Endothelial cell of umbilical vein (primary cell): Measurements from ENCODE around the gene CRLF1. TPM values are rescaled to one million over a fixed set of nuclear protein-coding genes. Genes with fewer than 3 reads are reported as not detected.

Experiments
- BruUV-seq: library from RNA; stranded (reverse); fragments of 400-500 nt; replicated peaks from 2 replicates; lab custom pipeline; 2021; lab: Mats Ljungman, UMichigan
- CTCF ChIA-PET: fragments of 300-600, 350-600 bp; sonication (Branson Sonifier 250); formaldehyde crosslinking; loops from one replicate; lab custom pipeline; 2021; ENCODE audit warnings: antibody characterized with exemption, inconsistent platforms; lab: Charles Lee
- POLR2A ChIA-PET: fragments of 300-600, 350-600 bp; sonication (Branson Sonifier 250); formaldehyde crosslinking; loops from one replicate; lab custom pipeline; 2021; ENCODE audit warnings: antibody characterized with exemption, inconsistent platforms; lab: Charles Lee
- DNase-seq: peaks from one replicate; pipeline ENCODE4 v3.0.0-alpha.2; 2011; ENCODE audit warnings: low read depth, low spot score
- FAIRE-seq: peaks from 2 replicates; lab custom pipeline; 2011; peaks lifted over from hg19 to GRCh38; lab: Jason Lieb, UNC
- H2AFZ ChIP-seq: 2 replicates; pipeline ENCODE4 v1.6.0; 2012; ENCODE audit warnings: low read depth, low read length, control low read depth, inconsistent platforms
- H3K27ac ChIP-seq: 2 replicates; pipeline ENCODE4 v1.5.1; 2011; ENCODE audit warnings: low read depth, mild to moderate bottlenecking, control low read depth, low read length, moderate library complexity; ENCODE audit not compliant: insufficient read depth
- H3K27me3 ChIP-seq, 2 experiments: 2 replicates each; pipeline versions ENCODE4 v1.6.0 to v1.6.1; 2011; ENCODE audit warnings: low read length in 2 of 2, mixed read lengths in 1 of 2; ENCODE audit not compliant: control insufficient read depth in 2 of 2, insufficient read depth in 2 of 2
- H3K36me3 ChIP-seq, 2 experiments: 2 replicates in 1 of 2; 3 replicates in 1 of 2; pipeline ENCODE4 v1.5.1; 2011; ENCODE audit warnings: low read length in 2 of 2, mild to moderate bottlenecking in 1 of 2, moderate library complexity in 1 of 2; ENCODE audit not compliant: control insufficient read depth in 2 of 2, insufficient read depth in 2 of 2; ENCODE audit errors: extremely low read depth in 1 of 2
- H3K4me1 ChIP-seq: 3 replicates; pipeline ENCODE4 v1.5.1; 2011; ENCODE audit warnings: mild to moderate bottlenecking, low read length; ENCODE audit not compliant: control insufficient read depth, insufficient read depth; ENCODE audit errors: extremely low read depth
- H3K4me2 ChIP-seq: 2 replicates; pipeline ENCODE4 v1.6.1; 2011; ENCODE audit warnings: low read length, control low read depth, mixed read lengths; ENCODE audit not compliant: insufficient read depth
- H3K4me3 ChIP-seq, 3 experiments: fragments of 200-600 bp in 1 of 3; sonication (generic), shearing (Covaris generic) in 1 of 3; replicated peaks in 1 of 3; 2 replicates each; pipeline ENCODE4 v1.5.1; 2011 to 2016; ENCODE audit warnings: control low read depth in 3 of 3, low read length in 3 of 3, mild to moderate bottlenecking in 2 of 3, inconsistent platforms in 1 of 3, low read depth in 1 of 3, moderate library complexity in 1 of 3; ENCODE audit not compliant: insufficient read depth in 1 of 3
- H3K79me2 ChIP-seq: 2 replicates; pipeline ENCODE4 v1.6.0; 2012; ENCODE audit warnings: low read length, inconsistent platforms; ENCODE audit not compliant: control insufficient read depth, insufficient read depth
- H3K9ac ChIP-seq: replicated peaks from 2 replicates; pipeline ENCODE3; 2011; ENCODE audit warnings: low read length, control low read depth; ENCODE audit not compliant: insufficient read depth; ENCODE audit errors: extremely low read depth
- H3K9me1 ChIP-seq: replicated peaks from 3 replicates; pipeline ENCODE4 v1.6.0; 2011; ENCODE audit warnings: mild to moderate bottlenecking, low read length; ENCODE audit not compliant: control insufficient read depth, insufficient read depth; ENCODE audit errors: extremely low read depth
- H3K9me3 ChIP-seq: replicated peaks from 2 replicates; pipeline ENCODE4 v1.5.1; 2012; ENCODE audit warnings: low read length, inconsistent platforms; ENCODE audit not compliant: control insufficient read depth, insufficient read depth
- H4K20me1 ChIP-seq: replicated peaks from 2 replicates; pipeline ENCODE3; 2011; ENCODE audit warnings: mild to moderate bottlenecking, low read length; ENCODE audit not compliant: control insufficient read depth, insufficient read depth; ENCODE audit errors: extremely low read depth
- CTCF ChIP-seq, 2 donors: IDR thresholded peaks; 1 replicate in 1 of 2; 2 replicates in 1 of 2; pipeline ENCODE4 v1.5.1; 2011; ENCODE audit warnings: low read length in 2 of 2, mild to moderate bottlenecking in 2 of 2, moderate library complexity in 2 of 2, control low read depth in 1 of 2, inconsistent platforms in 1 of 2, low read depth in 1 of 2; ENCODE audit not compliant: insufficient read depth in 1 of 2; ENCODE audit errors: extremely low read depth in 1 of 2
- EZH2 ChIP-seq: IDR thresholded peaks from 2 replicates; pipeline ENCODE4 v1.6.1; 2012; ENCODE audit warnings: borderline replicate concordance, low read depth, mild to moderate bottlenecking, moderate library complexity, low read length, inconsistent platforms; ENCODE audit not compliant: severe bottlenecking
- FOS ChIP-seq: IDR thresholded peaks from 2 replicates; pipeline ENCODE4 v1.6.1; 2011; ENCODE audit warnings: mild to moderate bottlenecking, low read length, moderate library complexity, borderline replicate concordance; ENCODE audit not compliant: insufficient read depth
- GATA2 ChIP-seq: IDR thresholded peaks from 2 replicates; pipeline ENCODE4 v1.7.0; 2011; ENCODE audit warnings: low read depth, mild to moderate bottlenecking, moderate library complexity, mixed read lengths, low read length; ENCODE audit not compliant: insufficient read length, insufficient read depth
- JUN ChIP-seq: IDR thresholded peaks from 2 replicates; pipeline ENCODE4 v1.6.1; 2011; ENCODE audit warnings: borderline replicate concordance, low read depth; ENCODE audit not compliant: insufficient read length, insufficient read depth
- MAX ChIP-seq: IDR thresholded peaks from 2 replicates; pipeline ENCODE4 v1.6.1; 2011; ENCODE audit not compliant: insufficient read depth, insufficient read length
- MYC ChIP-seq: IDR thresholded peaks from one replicate; pipeline ENCODE4 v1.6.1; 2011; ENCODE audit warnings: mild to moderate bottlenecking, low read depth, low read length
- POLR2A ChIP-seq: IDR thresholded peaks from 2 replicates; pipeline ENCODE4 v1.6.1; 2012; ENCODE audit warnings: low read depth, mild to moderate bottlenecking, control low read depth, low read length
- POLR2AphosphoS5 ChIP-seq: IDR thresholded peaks from 2 replicates; pipeline ENCODE4 v1.6.1; 2012; ENCODE audit warnings: low read depth, mild to moderate bottlenecking, control low read depth, low read length, moderate library complexity; ENCODE audit not compliant: insufficient read depth
- dilution Hi-C: fragments of 300-500 bp; cut with MboI; formaldehyde crosslinking; loops from one replicate; pipeline ENCODE4 v1.15.0; 2019; ENCODE audit warnings: low sequenced_read_pairs; ENCODE audit not compliant: extremely low pct_ligation_motif_present
- intact Hi-C: fragments of 100-400 bp; cut with micrococcal nuclease; formaldehyde crosslinking; loops from one replicate; pipeline ENCODE4 v1.10.0; 2022
- polyA plus RNA-seq, 4 experiments: library from polyadenylated mRNA; depleted of rRNA in 3 of 4; stranded (reverse) in 3 of 4; unstranded in 1 of 4; fragments of >200 nt; gene quantifications; 2 replicates each; pipeline versions ENCODE4 v1.2.1 to v1.2.3, GENCODE V29; 2011 to 2012; ENCODE audit warnings: missing spikeins in 1 of 4
- total RNA-seq: library from RNA; stranded (reverse); gene quantifications from 2 replicates; pipeline ENCODE4 v1.2.3, GENCODE V29; 2021

The CRLF1 gene
- total and polyA plus RNA-seq, 2 donors (not counting 3 experiments of a cell fraction or from before 2014, with no cell fraction given), result 0.18 TPM; not detected in 1

- H3K27me3 ChIP-seq, result no peaks in the 10 kb centered on the region
- BruUV-seq, result no TSS peak
- no peak overlapping the region for H3K4me2 ChIP-seq
- ChIA-PET CTCF (interaction anchor here (1.2 kb wide), 1 partner anchor 14 kb away, joined by 8 read pairs; no protein-coding TSS in a partner anchor), POLR2A (no interaction called here)
- no peaks in the 10 kb centered on the region for H3K9me1 ChIP-seq
- no peak overlapping the region for H3K9ac ChIP-seq
- dilution Hi-C loops, result no loop called here
- H3K36me3 ChIP-seq, result no peaks in the 10 kb centered on the region
- no peaks in the 10 kb centered on the region for H4K20me1 ChIP-seq
- DNase-seq (no peak), FAIRE-seq (no peak)
- no peaks in the 10 kb centered on the region for H3K9me3 ChIP-seq
- TF ChIP-seq GATA2 (no peak), POLR2A (no peak), MAX (no peak), POLR2AphosphoS5 (no peak), FOS (no peak), JUN (no peak), EZH2 (no peak), CTCF (IDR thresholded peaks at IDR 0.05; ENCODE audit: extremely low read depth in 1 of 2, insufficient read depth in 1 of 2, low read depth in 1 of 2, low read length in 2 of 2) (no peak), MYC (no peak)
- intact Hi-C loops, result no loop called here
- H3K4me3 ChIP-seq, result no peak overlapping the region
- H2AFZ ChIP-seq, result no peak overlapping the region
- no peak overlapping the region for H3K27ac ChIP-seq
- peaks cover 4% of the 10 kb centered on the region for H3K4me1 ChIP-seq
- no peaks in the 10 kb centered on the region for H3K79me2 ChIP-seq
These were observed 28.2 kb upstream of the CRLF1 start for GRCh38 chr19:18634612-18635297.
